GM12878 (cell line): ENCODE results near the gene INVS.

Experiments
- CEBPB ChIP-seq, 2 experiments: fragments of 150-350 bp in 1 of 2; IDR thresholded peaks; 2 replicates each; pipeline ENCODE4 v1.6.1; 2012 to 2014; ENCODE audit warnings: low read depth in 2 of 2, low read length in 2 of 2, borderline replicate concordance in 1 of 2, inconsistent platforms in 1 of 2
- CHD2 ChIP-seq: IDR thresholded peaks from 2 replicates; pipeline ENCODE4 v1.6.1; 2011; ENCODE audit warnings: low read depth, low read length, improper control_type of control experiment, borderline replicate concordance
- EP300 ChIP-seq, 2 experiments: fragments of 150-350 bp in 1 of 2; IDR thresholded peaks; 2 replicates each; pipeline ENCODE4 v1.6.1; 2011 to 2012; ENCODE audit warnings: low read depth in 2 of 2, low read length in 2 of 2, borderline replicate concordance in 1 of 2, improper control_type of control experiment in 1 of 2, inconsistent platforms in 1 of 2; ENCODE audit not compliant: control insufficient read depth in 1 of 2
- KLF5 ChIP-seq: fragments of 450-650 bp; IDR thresholded peaks from 2 replicates; pipeline ENCODE4 v1.6.1; 2014; ENCODE audit warnings: mild to moderate bottlenecking; ENCODE audit not compliant: partially characterized antibody
- MTA2 ChIP-seq: fragments of 450-650 bp; IDR thresholded peaks from 2 replicates; pipeline ENCODE4 v1.6.1; 2016; ENCODE audit warnings: low read depth, mild to moderate bottlenecking, moderate library complexity
- MXI1 ChIP-seq: fragments of 150-350 bp; IDR thresholded peaks from 2 replicates; pipeline ENCODE4 v1.6.1; 2011; ENCODE audit warnings: low read depth, mild to moderate bottlenecking, inconsistent platforms, low read length, improper control_type of control experiment
- NFYB ChIP-seq: IDR thresholded peaks from 2 replicates; pipeline ENCODE4 v1.6.1; 2011; ENCODE audit warnings: low read depth, mild to moderate bottlenecking, low read length, improper control_type of control experiment, moderate library complexity; ENCODE audit not compliant: insufficient read depth
- PKNOX1 ChIP-seq: fragments of 450-650 bp; IDR thresholded peaks from 2 replicates; pipeline ENCODE4 v1.6.1; 2016; ENCODE audit warnings: mild to moderate bottlenecking
- POLR2A ChIP-seq: IDR thresholded peaks from 2 replicates; pipeline ENCODE4 v1.6.1; 2011; ENCODE audit warnings: low read depth, mild to moderate bottlenecking, low read length
- TF ChIP-seq, protein P1 (sequence below): fragments of 450-650 bp; IDR thresholded peaks from 2 replicates; pipeline ENCODE4 v1.6.1; 2017; ENCODE audit warnings: antibody characterized with exemption, mild to moderate bottlenecking, moderate library complexity

GRCh38 chr9:100108559-100108958 is 9.5 kb downstream of the INVS start:
- TF ChIP-seq MXI1 = no peak
- no peak for TF ChIP-seq CHD2
- TF ChIP-seq EP300 (IDR thresholded peaks at IDR 0.05; ENCODE audit: borderline replicate concordance in 1 of 2, control insufficient read depth in 1 of 2, low read depth in 2 of 2, low read length in 2 of 2) = no peak
- no peak for TF ChIP-seq POLR2A
- TF ChIP-seq KLF5 = no peak
- no peak for TF ChIP-seq MTA2
- TF ChIP-seq, protein P1, sequence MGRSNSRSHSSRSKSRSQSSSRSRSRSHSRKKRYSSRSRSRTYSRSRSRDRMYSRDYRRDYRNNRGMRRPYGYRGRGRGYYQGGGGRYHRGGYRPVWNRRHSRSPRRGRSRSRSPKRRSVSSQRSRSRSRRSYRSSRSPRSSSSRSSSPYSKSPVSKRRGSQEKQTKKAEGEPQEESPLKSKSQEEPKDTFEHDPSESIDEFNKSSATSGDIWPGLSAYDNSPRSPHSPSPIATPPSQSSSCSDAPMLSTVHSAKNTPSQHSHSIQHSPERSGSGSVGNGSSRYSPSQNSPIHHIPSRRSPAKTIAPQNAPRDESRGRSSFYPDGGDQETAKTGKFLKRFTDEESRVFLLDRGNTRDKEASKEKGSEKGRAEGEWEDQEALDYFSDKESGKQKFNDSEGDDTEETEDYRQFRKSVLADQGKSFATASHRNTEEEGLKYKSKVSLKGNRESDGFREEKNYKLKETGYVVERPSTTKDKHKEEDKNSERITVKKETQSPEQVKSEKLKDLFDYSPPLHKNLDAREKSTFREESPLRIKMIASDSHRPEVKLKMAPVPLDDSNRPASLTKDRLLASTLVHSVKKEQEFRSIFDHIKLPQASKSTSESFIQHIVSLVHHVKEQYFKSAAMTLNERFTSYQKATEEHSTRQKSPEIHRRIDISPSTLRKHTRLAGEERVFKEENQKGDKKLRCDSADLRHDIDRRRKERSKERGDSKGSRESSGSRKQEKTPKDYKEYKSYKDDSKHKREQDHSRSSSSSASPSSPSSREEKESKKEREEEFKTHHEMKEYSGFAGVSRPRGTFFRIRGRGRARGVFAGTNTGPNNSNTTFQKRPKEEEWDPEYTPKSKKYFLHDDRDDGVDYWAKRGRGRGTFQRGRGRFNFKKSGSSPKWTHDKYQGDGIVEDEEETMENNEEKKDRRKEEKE = no peak
- TF ChIP-seq NFYB = no peak
- TF ChIP-seq CEBPB (IDR thresholded peaks at IDR 0.05; ENCODE audit: borderline replicate concordance in 1 of 2, low read depth in 2 of 2, low read length in 2 of 2) = no peak
- TF ChIP-seq PKNOX1 = no peak
